ENCODE measurements around the gene BLOC1S4.
A peak's percentile ranks its signal among the peaks of the same experiment; 100 is the strongest.

GRCh38 chr4:6749340-6750171 is 33.6 kb downstream of the BLOC1S4 start:
- TF ChIP-seq CTCF (IDR thresholded peaks at IDR 0.05 in 2 of 3, conservative IDR thresholded peaks at IDR 0.05 in 1 of 3; ENCODE audit: borderline replicate concordance in 1 of 3, insufficient read depth in 1 of 3, low read depth in 2 of 3, low read length in 2 of 3), result no peak
- TF ChIP-seq POLR2AphosphoS5 (IDR thresholded peaks at IDR 0.05; ENCODE audit: low read depth, low read length), result peak; percentile 55
- TF ChIP-seq RAD21 (IDR thresholded peaks at IDR 0.05; ENCODE audit: low read depth), result no peak
- TF ChIP-seq POLR2A (IDR thresholded peaks at IDR 0.05; ENCODE audit: borderline replicate concordance, extremely low read depth, insufficient read depth, insufficient read length), result no peak
- no peak for TF ChIP-seq SIN3A (IDR thresholded peaks at IDR 0.05; ENCODE audit: low read depth)
- TF ChIP-seq CEBPB (IDR thresholded peaks at IDR 0.05; ENCODE audit: low read depth), result no peak
- TF ChIP-seq ATF3 (IDR thresholded peaks at IDR 0.05), result no peak
- peak; percentile 52 for TF ChIP-seq SP1 (IDR thresholded peaks at IDR 0.05; ENCODE audit: low read depth)
